ENCODE results near the gene ZDHHC8.
"Not testable (repeated sequence)": the region's sequence is repeated elsewhere in the genome, so short reads cannot be mapped to it uniquely, and the experiment has no call there.

ZDHHC8 gene

GRCh38 chr22:20156611-20157429 lies 25.2 kb downstream of the ZDHHC8 start:
- no peaks in the 10 kb centered on the region for H3K9me3 ChIP-seq (ENCODE audit: control insufficient read depth, low read length)
- no peak overlapping the region for H3K9ac ChIP-seq (ENCODE audit: low read length)
- H3K4me1 ChIP-seq (ENCODE audit: control insufficient read depth, insufficient read depth, low read length): peaks cover 5% of the 10 kb centered on the region
- H3K36me3 ChIP-seq (ENCODE audit: control insufficient read depth, insufficient read depth, low read length): no peaks in the 10 kb centered on the region
- no peak overlapping the region for H3K4me3 ChIP-seq (ENCODE audit: low read length)
- peaks cover 16% of the 10 kb centered on the region for H3K27me3 ChIP-seq (ENCODE audit: control insufficient read depth, insufficient read depth, low read length)

- Histone ChIP-seq H3K9me3 (ENCODE audit: control insufficient read depth, low read length) (no peaks in the 10 kb centered on the region), H3K4me1 (ENCODE audit: control insufficient read depth, insufficient read depth, low read length) (peaks cover 5% of the 10 kb centered on the region), H3K4me3 (ENCODE audit: low read length) (no peak overlapping the region), H3K9ac (ENCODE audit: low read length) (no peak overlapping the region), H3K27me3 (ENCODE audit: control insufficient read depth, insufficient read depth, low read length) (peaks cover 16% of the 10 kb centered on the region), H3K36me3 (ENCODE audit: control insufficient read depth, insufficient read depth, low read length) (no peaks in the 10 kb centered on the region)
These were observed 26.0 kb downstream of the ZDHHC8 start for GRCh38 chr22:20157430-20158183.

GRCh38 chr22:20158391-20159036 lies 26.9 kb downstream of the ZDHHC8 start:
- Histone ChIP-seq H3K9ac (ENCODE audit: low read length) (no peak overlapping the region), H3K4me3 (ENCODE audit: low read length) (no peak overlapping the region), H3K9me3 (ENCODE audit: control insufficient read depth, low read length) (no peaks in the 10 kb centered on the region), H3K4me1 (ENCODE audit: control insufficient read depth, insufficient read depth, low read length) (peaks cover 5% of the 10 kb centered on the region), H3K27me3 (ENCODE audit: control insufficient read depth, insufficient read depth, low read length) (peaks cover 16% of the 10 kb centered on the region), H3K36me3 (ENCODE audit: control insufficient read depth, insufficient read depth, low read length) (no peaks in the 10 kb centered on the region)

- Histone ChIP-seq H3K9ac (ENCODE audit: low read length) (no peak overlapping the region), H3K27me3 (ENCODE audit: control insufficient read depth, insufficient read depth, low read length) (peaks cover 16% of the 10 kb centered on the region), H3K4me1 (ENCODE audit: control insufficient read depth, insufficient read depth, low read length) (peaks cover 5% of the 10 kb centered on the region), H3K4me3 (ENCODE audit: low read length) (no peak overlapping the region), H3K36me3 (ENCODE audit: control insufficient read depth, insufficient read depth, low read length) (no peaks in the 10 kb centered on the region), H3K9me3 (ENCODE audit: control insufficient read depth, low read length) (no peaks in the 10 kb centered on the region)
These were observed 27.5 kb downstream of the ZDHHC8 start for GRCh38 chr22:20159076-20159475.

GRCh38 chr22:20159531-20159930 lies 27.9 kb downstream of the ZDHHC8 start:
- H3K4me1 ChIP-seq (ENCODE audit: control insufficient read depth, insufficient read depth, low read length); H3K9me3 ChIP-seq (ENCODE audit: control insufficient read depth, low read length); H3K4me3 ChIP-seq (ENCODE audit: low read length); H3K9ac ChIP-seq (ENCODE audit: low read length); H3K36me3 ChIP-seq (ENCODE audit: control insufficient read depth, insufficient read depth, low read length): not testable (repeated sequence)
- H3K27me3 ChIP-seq (ENCODE audit: control insufficient read depth, insufficient read depth, low read length): peaks cover 16% of the 10 kb centered on the region

- Histone ChIP-seq H3K27me3 (ENCODE audit: control insufficient read depth, insufficient read depth, low read length) (peaks cover 16% of the 10 kb centered on the region), H3K9me3 (ENCODE audit: control insufficient read depth, low read length) (no peaks in the 10 kb centered on the region)
These were observed 28.4 kb downstream of the ZDHHC8 start for GRCh38 chr22:20160041-20160440.

GRCh38 chr22:20164863-20165262 lies 33.3 kb downstream of the ZDHHC8 start:
- no peak overlapping the region for H3K9ac ChIP-seq (ENCODE audit: low read length)
- no peaks in the 10 kb centered on the region for H3K27me3 ChIP-seq (ENCODE audit: control insufficient read depth, insufficient read depth, low read length)
- H3K9me3 ChIP-seq (ENCODE audit: control insufficient read depth, low read length): no peaks in the 10 kb centered on the region
- no peaks in the 10 kb centered on the region for H3K36me3 ChIP-seq (ENCODE audit: control insufficient read depth, insufficient read depth, low read length)
- no peaks in the 10 kb centered on the region for H3K4me1 ChIP-seq (ENCODE audit: control insufficient read depth, insufficient read depth, low read length)
- no peak overlapping the region for H3K4me3 ChIP-seq (ENCODE audit: low read length)

More at GRCh38 chr22:20160041-20160440, 28.4 kb downstream of the ZDHHC8 start:
- H3K4me3 ChIP-seq (ENCODE audit: low read length): no peak overlapping the region
- no peaks in the 10 kb centered on the region for H3K36me3 ChIP-seq (ENCODE audit: control insufficient read depth, insufficient read depth, low read length)
- no peak overlapping the region for H3K9ac ChIP-seq (ENCODE audit: low read length)
- H3K4me1 ChIP-seq (ENCODE audit: control insufficient read depth, insufficient read depth, low read length): peaks cover 5% of the 10 kb centered on the region

- Histone ChIP-seq H3K9me3 (ENCODE audit: control insufficient read depth, low read length) (no peaks in the 10 kb centered on the region), H3K9ac (ENCODE audit: low read length) (no peak overlapping the region), H3K4me3 (ENCODE audit: low read length) (no peak overlapping the region), H3K4me1 (ENCODE audit: control insufficient read depth, insufficient read depth, low read length) (no peaks in the 10 kb centered on the region), H3K27me3 (ENCODE audit: control insufficient read depth, insufficient read depth, low read length) (no peaks in the 10 kb centered on the region), H3K36me3 (ENCODE audit: control insufficient read depth, insufficient read depth, low read length) (no peaks in the 10 kb centered on the region)
These were observed 33.8 kb downstream of the ZDHHC8 start for GRCh38 chr22:20165421-20165820.

GRCh38 chr22:20165913-20166312 lies 34.3 kb downstream of the ZDHHC8 start:
- H3K4me1 ChIP-seq (ENCODE audit: control insufficient read depth, insufficient read depth, low read length): no peaks in the 10 kb centered on the region
- H3K27me3 ChIP-seq (ENCODE audit: control insufficient read depth, insufficient read depth, low read length): no peaks in the 10 kb centered on the region
- no peaks in the 10 kb centered on the region for H3K9me3 ChIP-seq (ENCODE audit: control insufficient read depth, low read length)
- no peak overlapping the region for H3K4me3 ChIP-seq (ENCODE audit: low read length)
- H3K36me3 ChIP-seq (ENCODE audit: control insufficient read depth, insufficient read depth, low read length): no peaks in the 10 kb centered on the region
- no peak overlapping the region for H3K9ac ChIP-seq (ENCODE audit: low read length)

DNA sequence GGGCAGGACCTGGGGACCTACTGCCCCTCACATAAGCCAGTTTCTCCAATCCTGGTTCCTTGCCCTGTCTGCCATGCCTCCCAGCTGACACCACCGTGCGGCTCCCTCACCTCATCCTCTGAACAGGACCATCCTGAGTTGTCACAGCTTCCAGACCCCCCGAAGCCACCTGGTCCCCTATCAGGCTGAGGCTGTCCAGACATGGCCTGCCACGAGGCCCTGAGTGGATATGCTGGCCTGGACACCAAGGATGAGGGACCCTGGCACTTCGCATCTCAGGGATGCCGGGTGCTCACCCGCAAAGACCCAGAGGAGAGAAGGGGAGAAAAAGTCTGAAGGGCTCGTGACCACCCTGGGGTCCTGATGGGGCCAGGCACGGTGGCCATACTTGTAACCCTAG lies 35.1 kb downstream of the ZDHHC8 start:
- H3K4me1 ChIP-seq (ENCODE audit: control insufficient read depth, insufficient read depth, low read length): no peaks in the 10 kb centered on the region
- H3K9ac ChIP-seq (ENCODE audit: low read length): no peak overlapping the region
- no peak overlapping the region for H3K4me3 ChIP-seq (ENCODE audit: low read length)
- H3K36me3 ChIP-seq (ENCODE audit: control insufficient read depth, insufficient read depth, low read length): no peaks in the 10 kb centered on the region
- no peaks in the 10 kb centered on the region for H3K9me3 ChIP-seq (ENCODE audit: control insufficient read depth, low read length)
- no peaks in the 10 kb centered on the region for H3K27me3 ChIP-seq (ENCODE audit: control insufficient read depth, insufficient read depth, low read length)

- Histone ChIP-seq H3K4me3 (ENCODE audit: low read length) (no peak overlapping the region), H3K9me3 (ENCODE audit: control insufficient read depth, low read length) (no peaks in the 10 kb centered on the region), H3K27me3 (ENCODE audit: control insufficient read depth, insufficient read depth, low read length) (no peaks in the 10 kb centered on the region), H3K9ac (ENCODE audit: low read length) (no peak overlapping the region), H3K4me1 (ENCODE audit: control insufficient read depth, insufficient read depth, low read length) (no peaks in the 10 kb centered on the region), H3K36me3 (ENCODE audit: control insufficient read depth, insufficient read depth, low read length) (no peaks in the 10 kb centered on the region)
These were observed 36.2 kb downstream of the ZDHHC8 start for GRCh38 chr22:20167643-20168322.
